A549 (cell line): ENCODE results near the gene TVP23A. TPM values are rescaled to one million over a fixed set of nuclear protein-coding genes. Genes with fewer than 3 reads are reported as not detected.

ENCODE experiments used
- ATAC-seq, 2 experiments: fragments of 200-7000 bp in 1 of 2; fragments of >200 bp in 1 of 2; cut with Nextera tagmentation in 1 of 2; cut with Tn5 transposase in 1 of 2; 3 replicates each; pipeline versions ENCODE4 v1.8.0 to v1.9.1; 2018 to 2020; ENCODE audit warnings: mild to moderate bottlenecking in 1 of 2, moderate library complexity in 1 of 2
- CTCF ChIA-PET: fragments of 300-600 bp; sonication (Branson Sonifier 250); formaldehyde crosslinking; extraction: SDS; loops from one replicate; lab custom pipeline; 2021; ENCODE audit warnings: antibody characterized with exemption, inconsistent platforms; lab: Yijun Ruan, JAX
- POLR2A ChIA-PET: fragments of 350-600 bp; formaldehyde crosslinking; extraction: SDS; loops from one replicate; lab custom pipeline; 2021; ENCODE audit warnings: antibody characterized with exemption, inconsistent platforms; lab: Yijun Ruan, JAX
- DNase-seq, 2 experiments: peaks; one replicate each; pipeline versions ENCODE4 v3.0.0 to v3.0.0-alpha.2; 2011 to 2016; ENCODE audit warnings: low read depth in 1 of 2, low spot score in 1 of 2
- FAIRE-seq: peaks from 2 replicates; lab custom pipeline; 2011; peaks lifted over from hg19 to GRCh38; lab: Jason Lieb, UNC
- H3K27ac ChIP-seq, 2 experiments: fragments of >200 bp; sonication (Bioruptor Twin); formaldehyde crosslinking; 3 replicates each; pipeline ENCODE4 v1.5.1; 2016 to 2017
- H3K4me1 ChIP-seq: fragments of >200 bp; sonication (Bioruptor Twin); formaldehyde crosslinking; 3 replicates; pipeline ENCODE4 v1.6.1; 2016
- H3K4me2 ChIP-seq: fragments of >200 bp; sonication (Bioruptor Twin); formaldehyde crosslinking; 3 replicates; pipeline ENCODE4 v1.6.1; 2016
- H3K4me3 ChIP-seq: fragments of >200 bp; sonication (Bioruptor Twin); formaldehyde crosslinking; 3 replicates; pipeline ENCODE4 v1.5.1; 2016
- H3K9me3 ChIP-seq: fragments of >200 bp; sonication (Bioruptor Twin); formaldehyde crosslinking; 3 replicates; pipeline ENCODE4 v1.6.1; 2016
- ATOH8 ChIP-seq: fragments of 250-450 bp; sonication (Bioruptor Pico); IDR thresholded peaks from 2 replicates; pipeline ENCODE4 v1.5.0; 2020; ENCODE audit warnings: low read depth, mild to moderate bottlenecking, moderate library complexity
- CBX2 ChIP-seq: fragments of 200-600 bp; sonication (generic); IDR thresholded peaks from 2 replicates; pipeline ENCODE4 v1.6.1; 2016; ENCODE audit warnings: low read depth, mild to moderate bottlenecking, borderline replicate concordance
- CBX8 ChIP-seq: fragments of 200-600 bp; sonication (generic); IDR thresholded peaks from 2 replicates; pipeline ENCODE4 v1.6.1; 2016
- CEBPB ChIP-seq, 2 experiments: fragments of >200 bp in 1 of 2; sonication (Bioruptor Twin) in 1 of 2; formaldehyde crosslinking in 1 of 2; IDR thresholded peaks; 2 replicates each; pipeline ENCODE4 v1.6.1; 2012 to 2016
- EHF ChIP-seq: fragments of 250-450 bp; sonication (Bioruptor Pico); IDR thresholded peaks from 2 replicates; pipeline ENCODE4 v1.5.0; 2020; ENCODE audit warnings: mild to moderate bottlenecking
- EP300 ChIP-seq, 2 experiments: fragments of >200 bp; sonication (Bioruptor Twin); formaldehyde crosslinking; IDR thresholded peaks; 2 replicates in 1 of 2; 3 replicates in 1 of 2; pipeline ENCODE4 v1.6.1; 2016 to 2017
- FOSL2 ChIP-seq, 2 experiments: fragments of 450-650 bp in 1 of 2; fragments of >200 bp in 1 of 2; sonication (Bioruptor Twin) in 1 of 2; formaldehyde crosslinking; IDR thresholded peaks; 2 replicates each; pipeline versions ENCODE4 v1.5.0 to v1.6.1; 2016 to 2020; ENCODE audit warnings: mild to moderate bottlenecking in 1 of 2, moderate library complexity in 1 of 2
- HES2 ChIP-seq: fragments of >200 bp; sonication (Bioruptor Twin); formaldehyde crosslinking; IDR thresholded peaks from 2 replicates; pipeline ENCODE4 v1.6.1; 2016
- HMGXB4 ChIP-seq: fragments of 250-450 bp; sonication (Bioruptor Pico); IDR thresholded peaks from 2 replicates; pipeline ENCODE4 v1.5.0; 2021; ENCODE audit warnings: mild to moderate bottlenecking, moderate library complexity, borderline replicate concordance
- MAX ChIP-seq: IDR thresholded peaks from 2 replicates; pipeline ENCODE4 v1.6.1; 2012
- NPAS2 ChIP-seq: fragments of 250-450 bp; sonication (Bioruptor Pico); IDR thresholded peaks from 2 replicates; pipeline ENCODE4 v1.8.0; 2022; ENCODE audit warnings: mild to moderate bottlenecking, moderate library complexity, borderline replicate concordance
- POLR2A ChIP-seq: IDR thresholded peaks from 2 replicates; pipeline ENCODE4 v1.6.1; 2012; ENCODE audit warnings: mild to moderate bottlenecking, low read length
- POLR2AphosphoS2 ChIP-seq: conservative IDR thresholded peaks from 2 replicates; pipeline ENCODE4 v1.6.1; 2012; ENCODE audit warnings: low read length, improper control_type of control experiment, inconsistent platforms
- RCOR1 ChIP-seq: fragments of 150-350 bp; IDR thresholded peaks from 2 replicates; pipeline ENCODE4 v1.6.1; 2014; ENCODE audit warnings: antibody characterized with exemption, low read length, low read depth
- REST ChIP-seq: fragments of 200-600 bp; sonication (generic); IDR thresholded peaks from 2 replicates; pipeline ENCODE4 v1.6.1; 2016; ENCODE audit warnings: antibody characterized with exemption, mild to moderate bottlenecking, moderate library complexity
- RFX5 ChIP-seq: fragments of 450-650 bp; IDR thresholded peaks from 2 replicates; pipeline ENCODE4 v1.7.1; 2014; ENCODE audit warnings: antibody characterized with exemption, mild to moderate bottlenecking, moderate library complexity
- TFCP2L1 ChIP-seq: fragments of 250-450 bp; sonication (Bioruptor Pico); IDR thresholded peaks from 2 replicates; pipeline ENCODE4 v1.5.0; 2021; ENCODE audit warnings: mild to moderate bottlenecking
- ZC3H11A ChIP-seq: fragments of 450-650 bp; IDR thresholded peaks from 2 replicates; pipeline ENCODE4 v1.6.1; 2014; ENCODE audit warnings: antibody characterized with exemption, mild to moderate bottlenecking
- WGBS: methylation state at CpG from one replicate; pipeline ENCODE4 v1.1.6; 2017; ENCODE audit errors: missing lambda C conversion rate; 5-methylcytosine and 5-hydroxymethylcytosine counted together
- polyA plus RNA-seq, 4 experiments: library from polyadenylated mRNA; depleted of rRNA in 3 of 4; stranded (reverse); fragments of >200 nt; fragmentation: RNase III in 1 of 4; extraction: RNeasy Plus Mini Kit Qiagen cat#74134 plus additional on column Dnase treatment in 1 of 4; gene quantifications; 2 replicates in 3 of 4; 3 replicates in 1 of 4; pipeline ENCODE4 v1.2.3, GENCODE V29; 2011 to 2017

TVP23A gene
- polyA plus RNA-seq, 2 of the 4 experiments (the other 2 are of a cell fraction), result 0.03 TPM; not detected in 1

- no peak for TF ChIP-seq ZC3H11A
- H3K27ac ChIP-seq, result no peak overlapping the region
- FAIRE-seq, result no peak
- no peak overlapping the region for H3K4me2 ChIP-seq
- 63% methylated on average over 4 of the region's 4 CpGs for WGBS
- H3K4me3 ChIP-seq, result no peak overlapping the region
- no peak for ATAC-seq
- no peak for DNase-seq
- CTCF ChIA-PET, result no interaction called here
- POLR2A ChIA-PET, result no interaction called here
- H3K9me3 ChIP-seq, result no peaks in the 10 kb centered on the region
- H3K4me1 ChIP-seq, result no peaks in the 10 kb centered on the region
These were observed 42.3 kb downstream of the TVP23A start for GRCh38 chr16:10776280-10776679.

GRCh38 chr16:10770907-10771306, 47.7 kb downstream of the TVP23A start:
- CTCF ChIA-PET, result interaction anchor here (0.7 kb wide), 1 partner anchor 8 kb away, joined by 3 read pairs; no protein-coding TSS in a partner anchor
- DNase-seq (no peak), ATAC-seq (no peak), FAIRE-seq (no peak)
- H3K4me3 ChIP-seq, result no peak overlapping the region
- TF ChIP-seq FOSL2 (IDR thresholded peaks at IDR 0.05) (no peak), FOSL2 (CRISPR knock-in tag; IDR thresholded peaks at IDR 0.05) (no peak), EP300 (IDR thresholded peaks at IDR 0.05) (no peak), ATOH8 (no peak), NPAS2 (CRISPR knock-in tag) (no peak), REST (no peak), POLR2AphosphoS2 (no peak), CEBPB (IDR thresholded peaks at IDR 0.05) (no peak), RFX5 (no peak), POLR2A (no peak), HES2 (no peak), MAX (no peak), TFCP2L1 (CRISPR knock-in tag) (no peak)
- H3K4me1 ChIP-seq, result no peaks in the 10 kb centered on the region
- POLR2A ChIA-PET, result interaction anchor here (0.6 kb wide), 1 partner anchor 27 kb away, joined by 3 read pairs; the partner anchor contains the start of gene NUBP1
- 71% methylated on average over 1 of the region's 1 CpG for WGBS
- H3K4me2 ChIP-seq, result no peak overlapping the region
- H3K9me3 ChIP-seq, result no peaks in the 10 kb centered on the region
- no peak overlapping the region for H3K27ac ChIP-seq

- no peak for DNase-seq
- no peak for FAIRE-seq
- WGBS, result 74% methylated on average over 7 of the region's 7 CpGs
- POLR2A ChIA-PET, result no interaction called here
- Histone ChIP-seq H3K27ac (no peak overlapping the region), H3K4me3 (no peak overlapping the region)
- TF ChIP-seq HMGXB4 (CRISPR knock-in tag) (no peak), CBX8 (no peak), EHF (CRISPR knock-in tag) (no peak), MAX (no peak), RCOR1 (no peak), CBX2 (no peak)
- TF ChIP-seq, all 56 proteins: peak for 0
- H3K9me3 ChIP-seq, result no peaks in the 10 kb centered on the region
- CTCF ChIA-PET, result no interaction called here
- no peak overlapping the region for H3K4me2 ChIP-seq
- ATAC-seq, result no peak
- H3K4me1 ChIP-seq, result no peaks in the 10 kb centered on the region
These were observed 49.2 kb downstream of the TVP23A start for GRCh38 chr16:10769381-10769780.
